Peyer's patch (tissue), 4 donors: ENCODE results near the gene ARSI. TPM values are rescaled to one million over a fixed set of nuclear protein-coding genes. Genes with fewer than 3 reads are reported as not detected.

Experiments
- DNase-seq, 3 donors: peaks; one replicate each; pipeline ENCODE4 v3.0.0-alpha.2; 2017 to 2019
- H3K27ac ChIP-seq, 4 donors: fragments of 200-600 bp; sonication (generic); one replicate each; pipeline ENCODE4 v1.5.1; 2016 to 2019
- H3K27me3 ChIP-seq, 2 donors: fragments of 200-600 bp; sonication (generic); one replicate each; pipeline ENCODE4 v1.5.1; 2019
- H3K36me3 ChIP-seq, 3 donors: fragments of 200-600 bp; sonication (generic); one replicate each; pipeline ENCODE4 v1.5.1; 2016 to 2019
- H3K4me1 ChIP-seq, 4 donors: fragments of 200-600 bp; sonication (generic); one replicate each; pipeline ENCODE4 v1.5.1; 2016 to 2019
- H3K4me3 ChIP-seq, 4 donors: fragments of 200-600 bp; sonication (generic); 1 replicate in 3 of 4; 2 replicates in 1 of 4; pipeline ENCODE4 v1.5.1; 2016 to 2019; ENCODE audit warnings: mild to moderate bottlenecking in 1 of 4
- H3K9me3 ChIP-seq, 4 donors: fragments of 200-600 bp; sonication (generic); one replicate each; pipeline ENCODE4 v1.5.1; 2016 to 2019; ENCODE audit warnings: mild to moderate bottlenecking in 1 of 4
- CTCF ChIP-seq, 6 experiments: fragments of 450-650 bp in 4 of 6; fragments of 200-600 bp in 2 of 6; sonication (generic) in 1 of 6; IDR thresholded peaks; one replicate each; pipeline ENCODE4 v1.5.1; 2017 to 2019; ENCODE audit warnings: antibody characterized with exemption in 6 of 6, mild to moderate bottlenecking in 3 of 6, moderate library complexity in 1 of 6
- POLR2A ChIP-seq, 2 donors: fragments of 450-650 bp; IDR thresholded peaks; one replicate each; pipeline ENCODE4 v1.5.1; 2017; ENCODE audit warnings: antibody characterized with exemption in 2 of 2, mild to moderate bottlenecking in 2 of 2, moderate library complexity in 2 of 2
- total RNA-seq, 4 donors: library from RNA; depleted of rRNA; stranded (reverse); fragments of >200 nt; gene quantifications; one replicate each; pipeline ENCODE4 v1.1.0, GENCODE V29; 2016

The ARSI gene
- total RNA-seq, 4 donors from 2014 or later: not detected

- Histone ChIP-seq H3K36me3 (no peaks in the 10 kb centered on the region), H3K9me3 (no peaks in the 10 kb centered on the region), H3K4me1 (no peaks in the 10 kb centered on the region), H3K4me3 (no peak overlapping the region), H3K27ac (no peak overlapping the region), H3K27me3 (no peaks in the 10 kb centered on the region)
- DNase-seq: peak in 1 of 3 donors; percentile 27
- TF ChIP-seq POLR2A (IDR thresholded peaks at IDR 0.05) (no peak), CTCF (IDR thresholded peaks at IDR 0.05) (no peak)
Observed at GRCh38 chr5:150288361-150288760, 14.3 kb downstream of the ARSI start.

GRCh38 chr5:150286820-150287219 is 15.9 kb downstream of the ARSI start:
- no peaks in the 10 kb centered on the region for H3K9me3 ChIP-seq
- H3K4me3 ChIP-seq: no peak overlapping the region
- H3K27me3 ChIP-seq: no peaks in the 10 kb centered on the region
- H3K4me1 ChIP-seq: no peaks in the 10 kb centered on the region
- no peak for TF ChIP-seq POLR2A (IDR thresholded peaks at IDR 0.05)
- TF ChIP-seq CTCF (IDR thresholded peaks at IDR 0.05): peak in 2 of 6 experiments; percentile 26 to 37
- no peaks in the 10 kb centered on the region for H3K36me3 ChIP-seq
- peak in 1 of 3 donors; percentile 42 for DNase-seq
- H3K27ac ChIP-seq: no peak overlapping the region

- TF ChIP-seq CTCF (IDR thresholded peaks at IDR 0.05): no peak
- TF ChIP-seq POLR2A (IDR thresholded peaks at IDR 0.05): no peak
- no peak overlapping the region for H3K4me3 ChIP-seq
- no peaks in the 10 kb centered on the region for H3K4me1 ChIP-seq
- H3K27me3 ChIP-seq: no peaks in the 10 kb centered on the region
- H3K36me3 ChIP-seq: no peaks in the 10 kb centered on the region
- no peaks in the 10 kb centered on the region for H3K9me3 ChIP-seq
- DNase-seq: no peak
- no peak overlapping the region for H3K27ac ChIP-seq
Observed at GRCh38 chr5:150285114-150285513, 17.6 kb downstream of the ARSI start.

- Histone ChIP-seq H3K27ac (no peak overlapping the region), H3K36me3 (no peaks in the 10 kb centered on the region), H3K9me3 (no peaks in the 10 kb centered on the region), H3K4me3 (no peak overlapping the region), H3K27me3 (no peaks in the 10 kb centered on the region), H3K4me1 (no peaks in the 10 kb centered on the region)
- no peak for DNase-seq
- TF ChIP-seq CTCF (IDR thresholded peaks at IDR 0.05) (no peak), POLR2A (IDR thresholded peaks at IDR 0.05) (no peak)
Observed at GRCh38 chr5:150284311-150284710, 18.4 kb downstream of the ARSI start.

- Histone ChIP-seq H3K27ac (no peak overlapping the region), H3K4me1 (no peaks in the 10 kb centered on the region), H3K4me3 (no peak overlapping the region), H3K27me3 (no peaks in the 10 kb centered on the region), H3K36me3 (no peaks in the 10 kb centered on the region), H3K9me3 (no peaks in the 10 kb centered on the region)
- TF ChIP-seq CTCF (IDR thresholded peaks at IDR 0.05) (no peak), POLR2A (IDR thresholded peaks at IDR 0.05) (no peak)
- no peak for DNase-seq
Observed at GRCh38 chr5:150283904-150284303, 18.8 kb downstream of the ARSI start.

- H3K9me3 ChIP-seq: no peaks in the 10 kb centered on the region
- TF ChIP-seq CTCF (IDR thresholded peaks at IDR 0.05) (no peak), POLR2A (IDR thresholded peaks at IDR 0.05) (no peak)
- DNase-seq: no peak
- H3K4me3 ChIP-seq: no peak overlapping the region
- H3K4me1 ChIP-seq: no peaks in the 10 kb centered on the region
- H3K27ac ChIP-seq: no peak overlapping the region
- no peaks in the 10 kb centered on the region for H3K36me3 ChIP-seq
- no peaks in the 10 kb centered on the region for H3K27me3 ChIP-seq
Observed at GRCh38 chr5:150281987-150282386, 20.7 kb downstream of the ARSI start.
